KMS-11 (cell line): ENCODE results near the gene PPIH.
"Not testable (repeated sequence)": the region's sequence is repeated elsewhere in the genome, so short reads cannot be mapped to it uniquely, and the experiment has no call there.

ENCODE experiments used
- H2AFZ ChIP-seq: fragments of 200-600 bp; sonication (generic); 2 replicates; pipeline ENCODE4 v1.6.1; 2016; ENCODE audit warnings: antibody characterized with exemption, mixed run types, low read depth
- H3K27ac ChIP-seq: fragments of 200-600 bp; sonication (generic); 2 replicates; pipeline ENCODE4 v1.6.1; 2016; ENCODE audit warnings: mild to moderate bottlenecking, mixed run types
- H3K27me3 ChIP-seq: fragments of 200-600 bp; sonication (generic); 2 replicates; pipeline ENCODE4 v1.6.1; 2017; ENCODE audit warnings: mild to moderate bottlenecking, low read depth, mixed run types, moderate library complexity; ENCODE audit not compliant: insufficient read depth
- H3K36me3 ChIP-seq: fragments of 200-600 bp; sonication (generic); 2 replicates; pipeline ENCODE4 v1.6.1; 2017; ENCODE audit warnings: mild to moderate bottlenecking, mixed run types; ENCODE audit not compliant: insufficient read depth
- H3K4me1 ChIP-seq: fragments of 200-600 bp; sonication (generic); 2 replicates; pipeline ENCODE4 v1.6.1; 2016; ENCODE audit warnings: mild to moderate bottlenecking, low read depth, mixed run types; ENCODE audit not compliant: poor library complexity, severe bottlenecking
- H3K4me2 ChIP-seq: fragments of 200-600 bp; sonication (generic); 2 replicates; pipeline ENCODE4 v1.7.0; 2016; ENCODE audit warnings: mild to moderate bottlenecking, mixed run types
- H3K4me3 ChIP-seq: fragments of 200-600 bp; sonication (generic); IDR thresholded peaks from 2 replicates; pipeline ENCODE4 v1.6.1; 2017; ENCODE audit warnings: low read depth, low read length, mixed read lengths; ENCODE audit not compliant: insufficient read depth
- H3K79me2 ChIP-seq: fragments of 200-600 bp; sonication (generic); 2 replicates; pipeline ENCODE4 v1.6.1; 2016; ENCODE audit warnings: low read depth, mixed run types; ENCODE audit not compliant: insufficient read depth
- H3K9ac ChIP-seq: fragments of 200-600 bp; sonication (generic); 2 replicates; pipeline ENCODE4 v1.6.1; 2016; ENCODE audit warnings: mild to moderate bottlenecking, mixed run types
- H4K20me1 ChIP-seq: fragments of 200-600 bp; sonication (generic); 2 replicates; pipeline ENCODE4 v1.6.1; 2016; ENCODE audit warnings: mild to moderate bottlenecking, mixed run types; ENCODE audit not compliant: insufficient read depth
- CTCF ChIP-seq: fragments of 200-600 bp; sonication (generic); conservative IDR thresholded peaks from 2 replicates; pipeline ENCODE4 v1.6.1; 2017; ENCODE audit warnings: low read depth, mild to moderate bottlenecking, antibody characterized with exemption, low read length, moderate library complexity, mixed read lengths

Gene PPIH

GRCh38 chr1:42698081-42698813 is 40.0 kb downstream of the PPIH start:
- Histone ChIP-seq H3K27me3 (no peaks in the 10 kb centered on the region), H3K4me2 (no peak overlapping the region), H3K4me1 (no peaks in the 10 kb centered on the region), H3K4me3 (no peak overlapping the region), H2AFZ (no peak overlapping the region), H3K27ac (no peak overlapping the region), H4K20me1 (peaks cover 27% of the 10 kb centered on the region), H3K79me2 (peaks cover 71% of the 10 kb centered on the region), H3K9ac (no peak overlapping the region), H3K36me3 (peaks cover 57% of the 10 kb centered on the region; the same call in 1 of the 2 replicates)
- TF ChIP-seq CTCF: no peak

- H3K4me2 ChIP-seq: no peak overlapping the region
- H3K79me2 ChIP-seq: peaks cover 53% of the 10 kb centered on the region
- no peak overlapping the region for H3K9ac ChIP-seq
- no peak overlapping the region for H3K27ac ChIP-seq
- no peaks in the 10 kb centered on the region for H3K27me3 ChIP-seq
- no peak for TF ChIP-seq CTCF
- H4K20me1 ChIP-seq: peaks cover 15% of the 10 kb centered on the region
- no peaks in the 10 kb centered on the region for H3K4me1 ChIP-seq
- H2AFZ ChIP-seq: no peak overlapping the region
- H3K4me3 ChIP-seq: no peak overlapping the region
- peaks cover 63% of the 10 kb centered on the region; the same call in 1 of the 2 replicates for H3K36me3 ChIP-seq
These were observed 41.8 kb downstream of the PPIH start for GRCh38 chr1:42700006-42700405.

GRCh38 chr1:42703888-42704464 is 45.8 kb downstream of the PPIH start:
- Histone ChIP-seq H3K4me1 (no peaks in the 10 kb centered on the region), H2AFZ (no peak overlapping the region), H3K9ac (no peak overlapping the region), H4K20me1 (no peaks in the 10 kb centered on the region), H3K36me3 (peaks cover 33% of the 10 kb centered on the region; the same call in 1 of the 2 replicates), H3K27ac (no peak overlapping the region), H3K27me3 (no peaks in the 10 kb centered on the region), H3K4me2 (no peak overlapping the region), H3K4me3 (no peak overlapping the region), H3K79me2 (peaks cover 18% of the 10 kb centered on the region; the same call in 1 of the 2 replicates)
- no peak for TF ChIP-seq CTCF

- H3K9ac ChIP-seq, H3K27me3 ChIP-seq, H3K36me3 ChIP-seq, H4K20me1 ChIP-seq, H3K4me1 ChIP-seq, H2AFZ ChIP-seq, H3K27ac ChIP-seq, H3K4me2 ChIP-seq, H3K79me2 ChIP-seq, H3K4me3 ChIP-seq: not testable (repeated sequence)
These were observed 54.6 kb downstream of the PPIH start for GRCh38 chr1:42712808-42713207.

GRCh38 chr1:42713293-42713692 is 55.1 kb downstream of the PPIH start:
- Histone ChIP-seq H3K27me3 (no peaks in the 10 kb centered on the region), H3K36me3 (no peaks in the 10 kb centered on the region; the same call in 1 of the 2 replicates), H3K27ac (no peak overlapping the region), H4K20me1 (no peaks in the 10 kb centered on the region), H3K4me3 (no peak overlapping the region), H3K9ac (no peak overlapping the region), H3K4me2 (no peak overlapping the region), H2AFZ (no peak overlapping the region), H3K79me2 (peaks cover 8% of the 10 kb centered on the region; the same call in 1 of the 2 replicates), H3K4me1 (no peaks in the 10 kb centered on the region)
- TF ChIP-seq CTCF: no peak

GRCh38 chr1:42714441-42714840 is 56.2 kb downstream of the PPIH start:
- H3K9ac ChIP-seq, H4K20me1 ChIP-seq, H2AFZ ChIP-seq, H3K27ac ChIP-seq, H3K4me3 ChIP-seq, H3K4me1 ChIP-seq, H3K79me2 ChIP-seq, H3K36me3 ChIP-seq, H3K4me2 ChIP-seq, H3K27me3 ChIP-seq: not testable (repeated sequence)
